Chondrocyte (in vitro differentiated cells): ENCODE results near the gene IQGAP1. TPM values are rescaled to one million over a fixed set of nuclear protein-coding genes. Genes with fewer than 3 reads are reported as not detected.

Experiments
- DNase-seq: peaks from one replicate; pipeline ENCODE4 v3.0.0; 2021; ENCODE audit warnings: mixed read lengths, low spot score
- H3K27ac Mint-ChIP-seq: one replicate; pipeline ENCODE4 v1.8.0; 2021; ENCODE audit warnings: mild to moderate bottlenecking, moderate library complexity, mixed read lengths; ENCODE audit not compliant: unreplicated experiment
- H3K27me3 Mint-ChIP-seq: 2 replicates; pipeline ENCODE4 v1.8.0; 2021; ENCODE audit warnings: low read depth, mixed read lengths
- H3K36me3 Mint-ChIP-seq: 2 replicates; pipeline ENCODE4 v1.8.0; 2021; ENCODE audit warnings: low read depth, mixed read lengths
- H3K4me1 Mint-ChIP-seq: 2 replicates; pipeline ENCODE4 v1.8.0; 2021; ENCODE audit warnings: low read depth, mild to moderate bottlenecking, mixed read lengths
- H3K4me3 Mint-ChIP-seq: one replicate; pipeline ENCODE4 v1.8.0; 2021; ENCODE audit warnings: mild to moderate bottlenecking, moderate library complexity, mixed read lengths; ENCODE audit not compliant: unreplicated experiment
- H3K9me3 Mint-ChIP-seq: 2 replicates; pipeline ENCODE4 v1.8.0; 2021; ENCODE audit warnings: low read depth, mixed read lengths
- total RNA-seq: library from RNA; stranded (reverse); gene quantifications from 3 replicates; pipeline ENCODE4 v1.2.1, GENCODE V29; 2021
- TF ChIP-seq, protein P1 (sequence below): fragments of 200-600 bp; sonication (generic); IDR thresholded peaks from 2 replicates; pipeline ENCODE4 v1.5.0; 2021; ENCODE audit warnings: antibody characterized with exemption, mild to moderate bottlenecking, moderate library complexity

Gene IQGAP1
- total RNA-seq, 1 donor from 2014 or later = 209 TPM

DNA sequence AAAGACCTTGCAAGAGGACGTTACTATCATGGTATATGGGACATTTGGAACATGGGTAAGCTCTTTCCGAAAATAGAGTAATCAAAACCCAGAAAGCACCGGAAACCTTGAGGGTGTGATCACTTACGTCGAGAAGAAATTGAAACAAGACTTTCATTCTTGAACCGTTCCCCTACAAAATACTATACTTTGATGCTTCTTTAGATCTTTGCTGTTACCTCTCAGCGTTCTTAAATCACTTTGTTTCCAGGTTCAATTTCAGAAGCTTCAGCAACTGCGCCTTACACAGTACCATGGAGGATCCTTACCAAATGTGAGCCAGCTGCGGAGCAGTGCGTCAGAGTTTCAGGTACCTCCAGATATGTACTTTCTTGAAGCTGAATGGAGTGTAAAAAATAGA lies 151.7 kb downstream of the IQGAP1 start:
- no peaks in the 10 kb centered on the region for H3K9me3 Mint-ChIP-seq
- H3K36me3 Mint-ChIP-seq = peaks cover 2% of the 10 kb centered on the region
- DNase-seq = no peak
- H3K27ac Mint-ChIP-seq = no peak overlapping the region
- H3K27me3 Mint-ChIP-seq = no peaks in the 10 kb centered on the region
- no peak overlapping the region for H3K4me3 Mint-ChIP-seq
- TF ChIP-seq, protein P1, sequence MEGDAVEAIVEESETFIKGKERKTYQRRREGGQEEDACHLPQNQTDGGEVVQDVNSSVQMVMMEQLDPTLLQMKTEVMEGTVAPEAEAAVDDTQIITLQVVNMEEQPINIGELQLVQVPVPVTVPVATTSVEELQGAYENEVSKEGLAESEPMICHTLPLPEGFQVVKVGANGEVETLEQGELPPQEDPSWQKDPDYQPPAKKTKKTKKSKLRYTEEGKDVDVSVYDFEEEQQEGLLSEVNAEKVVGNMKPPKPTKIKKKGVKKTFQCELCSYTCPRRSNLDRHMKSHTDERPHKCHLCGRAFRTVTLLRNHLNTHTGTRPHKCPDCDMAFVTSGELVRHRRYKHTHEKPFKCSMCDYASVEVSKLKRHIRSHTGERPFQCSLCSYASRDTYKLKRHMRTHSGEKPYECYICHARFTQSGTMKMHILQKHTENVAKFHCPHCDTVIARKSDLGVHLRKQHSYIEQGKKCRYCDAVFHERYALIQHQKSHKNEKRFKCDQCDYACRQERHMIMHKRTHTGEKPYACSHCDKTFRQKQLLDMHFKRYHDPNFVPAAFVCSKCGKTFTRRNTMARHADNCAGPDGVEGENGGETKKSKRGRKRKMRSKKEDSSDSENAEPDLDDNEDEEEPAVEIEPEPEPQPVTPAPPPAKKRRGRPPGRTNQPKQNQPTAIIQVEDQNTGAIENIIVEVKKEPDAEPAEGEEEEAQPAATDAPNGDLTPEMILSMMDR = no peak
- H3K4me1 Mint-ChIP-seq = peaks cover 25% of the 10 kb centered on the region

DNA sequence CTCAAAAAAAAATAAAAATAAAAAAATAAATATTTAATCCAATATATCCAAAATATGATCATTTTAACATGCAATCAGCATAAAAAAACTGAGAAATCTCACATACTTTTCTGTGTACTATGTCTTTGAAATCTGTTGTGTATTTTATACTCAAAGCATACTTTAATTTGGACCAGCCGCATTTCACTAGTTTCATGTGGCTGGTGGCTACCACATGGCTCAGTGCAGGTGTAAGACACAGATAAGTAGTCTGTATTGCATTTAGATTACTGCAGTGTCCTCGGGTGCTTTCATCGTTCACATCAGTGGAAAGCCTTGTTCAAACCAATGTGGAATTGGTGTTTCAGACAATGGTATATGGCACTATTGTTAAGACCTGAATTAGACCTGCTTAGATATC lies 152.7 kb downstream of the IQGAP1 start:
- H3K27ac Mint-ChIP-seq = no peak overlapping the region
- H3K9me3 Mint-ChIP-seq = no peaks in the 10 kb centered on the region
- TF ChIP-seq, protein P1 = no peak
- peaks cover 2% of the 10 kb centered on the region for H3K36me3 Mint-ChIP-seq
- peaks cover 17% of the 10 kb centered on the region for H3K4me1 Mint-ChIP-seq
- no peak for DNase-seq
- H3K27me3 Mint-ChIP-seq = no peaks in the 10 kb centered on the region
- no peak overlapping the region for H3K4me3 Mint-ChIP-seq

DNA sequence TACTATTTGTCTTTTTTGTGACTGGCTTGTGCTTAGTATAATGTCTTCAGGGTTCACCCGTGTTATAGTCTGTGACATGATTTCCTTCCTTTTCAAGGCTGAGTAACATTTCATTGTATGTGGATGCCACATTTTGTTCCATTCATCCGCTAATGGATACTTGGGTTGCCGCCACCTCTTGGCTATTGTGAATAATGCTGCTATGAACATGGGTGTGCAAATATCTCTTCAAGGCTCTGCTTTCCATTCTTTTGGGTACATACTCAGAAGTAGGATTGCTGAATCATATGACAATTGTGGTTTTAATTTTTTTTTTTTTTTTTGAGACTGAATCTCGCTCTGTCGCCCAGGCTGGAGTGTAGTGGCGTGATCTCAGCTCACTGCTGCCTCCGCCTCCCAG lies 157.1 kb downstream of the IQGAP1 start:
- peaks cover 2% of the 10 kb centered on the region for H3K36me3 Mint-ChIP-seq
- H3K27me3 Mint-ChIP-seq = no peaks in the 10 kb centered on the region
- H3K9me3 Mint-ChIP-seq = no peaks in the 10 kb centered on the region
- no peak overlapping the region for H3K27ac Mint-ChIP-seq
- H3K4me3 Mint-ChIP-seq = no peak overlapping the region
- H3K4me1 Mint-ChIP-seq = no peaks in the 10 kb centered on the region
- DNase-seq = no peak
- TF ChIP-seq, protein P1 = peak; percentile 30

DNA sequence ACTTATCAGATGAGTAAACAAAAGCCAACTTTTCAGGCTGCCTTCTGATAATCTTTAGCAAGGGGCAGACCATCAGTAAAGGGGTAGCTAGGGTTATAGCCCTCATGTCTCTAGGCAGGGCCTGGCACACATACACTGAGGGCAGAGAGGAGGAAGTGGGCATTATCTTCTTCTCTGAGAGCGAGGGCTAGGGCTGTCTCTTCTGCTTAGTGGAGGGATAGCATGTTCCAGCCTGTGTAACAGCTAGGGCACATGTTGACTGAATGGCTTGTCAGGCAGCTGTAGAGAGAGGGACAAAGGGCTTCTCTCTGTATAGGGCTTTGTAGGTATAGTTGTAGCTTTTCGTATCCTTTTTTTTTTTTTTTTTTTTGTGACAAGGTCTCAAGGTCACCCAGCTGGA lies 159.5 kb downstream of the IQGAP1 start:
- DNase-seq = no peak
- Mint-ChIP-seq H3K27me3 (no peaks in the 10 kb centered on the region), H3K4me1 (peaks cover 15% of the 10 kb centered on the region), H3K36me3 (peaks cover 3% of the 10 kb centered on the region), H3K27ac (no peak overlapping the region), H3K4me3 (no peak overlapping the region), H3K9me3 (no peaks in the 10 kb centered on the region)
- TF ChIP-seq, protein P1 = no peak

DNA sequence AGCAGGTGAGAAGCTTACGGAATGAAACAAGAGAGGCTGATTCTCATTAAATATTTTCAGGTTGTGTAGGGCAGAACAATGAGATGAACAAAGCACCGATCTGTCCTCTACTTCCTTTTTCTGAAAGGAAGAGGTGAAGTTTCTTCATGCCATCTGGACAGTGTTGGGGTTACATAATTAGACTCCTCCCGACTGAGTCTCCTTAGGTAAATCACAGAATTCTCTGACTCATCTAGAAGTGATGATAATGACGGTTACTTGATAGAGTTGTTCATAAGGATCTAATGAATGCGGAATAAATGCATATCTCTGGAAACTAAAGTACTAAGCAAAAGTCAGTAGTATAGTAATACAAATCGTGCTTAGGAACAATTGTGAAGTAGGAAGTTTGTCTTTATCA lies 162.9 kb downstream of the IQGAP1 start:
- Mint-ChIP-seq H3K4me3 (no peak overlapping the region), H3K4me1 (peaks cover 38% of the 10 kb centered on the region), H3K27ac (no peak overlapping the region), H3K27me3 (no peaks in the 10 kb centered on the region), H3K36me3 (peaks cover 1% of the 10 kb centered on the region), H3K9me3 (no peaks in the 10 kb centered on the region)
- TF ChIP-seq, protein P1 = no peak
- DNase-seq = no peak

Other genes with a start within 250 kb of the IQGAP1 start
- 6.7 to 10.5 TPM (median 9.2 TPM) in 3 replicates for gene SEMA4B, start 186.9 kb upstream of the IQGAP1 start, total RNA-seq
- gene CIB1, start 154.3 kb upstream of the IQGAP1 start, total RNA-seq = 40.2 to 42.4 TPM (median 40.9 TPM) in 3 replicates
- 4.8 to 5.8 TPM (median 5.5 TPM) in 3 replicates for gene GDPGP1, start 154.0 kb upstream of the IQGAP1 start, total RNA-seq
- 0.69 TPM in 1 of 3 replicates, not detected in the others for gene TTLL13, start 138.7 kb upstream of the IQGAP1 start, total RNA-seq
- 87.3 to 116 TPM (median 94.0 TPM) in 3 replicates for gene NGRN, start 122.6 kb upstream of the IQGAP1 start, total RNA-seq
- gene ZNF774, start 36.0 kb upstream of the IQGAP1 start, total RNA-seq = 3.2 to 4.8 TPM (median 3.3 TPM) in 3 replicates
- gene CRTC3, start 141.7 kb downstream of the IQGAP1 start, total RNA-seq = 33.8 to 39.7 TPM (median 37.7 TPM) in 3 replicates